HepG2 (cell line): ENCODE data around the gene ZNF772. TPM values are rescaled to one million over a fixed set of nuclear protein-coding genes. Genes with fewer than 3 reads are reported as not detected.

Experiments
- ATAD3A ChIP-seq: sonication (generic); formaldehyde crosslinking; IDR thresholded peaks from 2 replicates; pipeline ENCODE4 v1.4.0; 2020; ENCODE audit warnings: missing genetic modification reagents
- BRD4 ChIP-seq: sonication (generic); formaldehyde crosslinking; IDR thresholded peaks from 2 replicates; pipeline ENCODE4 v1.4.0; 2020; ENCODE audit warnings: missing genetic modification reagents
- CEBPZ ChIP-seq: IDR thresholded peaks from 2 replicates; pipeline ENCODE4 v1.6.1; 2012; ENCODE audit warnings: low read length, improper control_type of control experiment
- DNMT3B ChIP-seq: conservative IDR thresholded peaks from 2 replicates; pipeline ENCODE4 v1.6.1; 2016; ENCODE audit warnings: missing biosample characterization, control low read depth
- FOXA3 ChIP-seq: IDR thresholded peaks from 2 replicates; pipeline ENCODE4 v1.6.1; 2016; ENCODE audit warnings: missing genetic modification reagents, missing compliant biosample characterization
- GATAD2A ChIP-seq: IDR thresholded peaks from 2 replicates; pipeline ENCODE4 v1.6.1; 2016
- HCFC1 ChIP-seq: fragments of 150-350 bp; IDR thresholded peaks from 2 replicates; pipeline ENCODE4 v1.6.1; 2014; ENCODE audit warnings: low read depth, low read length
- HMGA1 ChIP-seq: sonication (generic); formaldehyde crosslinking; conservative IDR thresholded peaks from 2 replicates; pipeline ENCODE4 v1.4.0; 2020; ENCODE audit warnings: missing genetic modification reagents
- JUN ChIP-seq: sonication (generic); formaldehyde crosslinking; IDR thresholded peaks from 2 replicates; pipeline ENCODE4 v1.4.0; 2020; ENCODE audit warnings: mild to moderate bottlenecking, missing genetic modification reagents
- KLF12 ChIP-seq: sonication (generic); formaldehyde crosslinking; IDR thresholded peaks from 2 replicates; pipeline ENCODE4 v1.4.0; 2020; ENCODE audit warnings: missing genetic modification reagents, borderline replicate concordance
- MXI1 ChIP-seq: IDR thresholded peaks from 3 replicates; pipeline ENCODE4 v1.6.1; 2012; ENCODE audit warnings: low read depth, low read length, inconsistent platforms, borderline replicate concordance
- PCBP1 ChIP-seq: fragments of 200-400 bp; formaldehyde crosslinking; IDR thresholded peaks from 2 replicates; pipeline ENCODE4 v1.6.1; 2017; ENCODE audit warnings: mild to moderate bottlenecking, low read depth, low read length, borderline replicate concordance
- PCBP2 ChIP-seq: fragments of 200-400 bp; formaldehyde crosslinking; optimal IDR thresholded peaks from 2 replicates; pipeline ENCODE3; 2018; ENCODE audit warnings: low read length, low read depth; ENCODE audit not compliant: poor library complexity, severe bottlenecking
- SETDB1 ChIP-seq: sonication (generic); formaldehyde crosslinking; IDR thresholded peaks from 2 replicates; pipeline ENCODE4 v1.5.1; 2020; ENCODE audit warnings: missing genetic modification reagents, mild to moderate bottlenecking, borderline replicate concordance
- SP5 ChIP-seq: IDR thresholded peaks from 2 replicates; pipeline ENCODE4 v1.6.1; 2016; ENCODE audit warnings: low read depth, borderline replicate concordance
- SYNCRIP ChIP-seq: fragments of 200-400 bp; formaldehyde crosslinking; IDR thresholded peaks from 2 replicates; pipeline ENCODE4 v1.6.1; 2018; ENCODE audit warnings: mild to moderate bottlenecking, low read depth, low read length; ENCODE audit not compliant: insufficient read depth
- TBX3 ChIP-seq: fragments of 450-650 bp; IDR thresholded peaks from 2 replicates; pipeline ENCODE4 v1.6.1; 2017; ENCODE audit warnings: antibody characterized with exemption, mild to moderate bottlenecking, inconsistent platforms, borderline replicate concordance
- ZBTB21 ChIP-seq: sonication (generic); formaldehyde crosslinking; IDR thresholded peaks from 2 replicates; pipeline ENCODE4 v1.4.0; 2020; ENCODE audit warnings: missing genetic modification reagents
- ZNF207 ChIP-seq: fragments of 450-650 bp; IDR thresholded peaks from 2 replicates; pipeline ENCODE4 v1.6.1; 2016; ENCODE audit warnings: antibody characterized with exemption, borderline replicate concordance
- ZNF264 ChIP-seq: sonication (generic); formaldehyde crosslinking; IDR thresholded peaks from 2 replicates; pipeline ENCODE4 v1.4.0; 2020; ENCODE audit warnings: missing genetic modification reagents
- ZNF329 ChIP-seq: sonication (generic); formaldehyde crosslinking; IDR thresholded peaks from 2 replicates; pipeline ENCODE4 v1.9.0; 2021; ENCODE audit warnings: low read depth, mild to moderate bottlenecking, missing genetic modification reagents
- ZNF703 ChIP-seq: sonication (generic); formaldehyde crosslinking; IDR thresholded peaks from 2 replicates; pipeline ENCODE4 v1.5.1; 2020; ENCODE audit warnings: missing genetic modification reagents, mild to moderate bottlenecking, moderate library complexity, borderline replicate concordance
- ZNF790 ChIP-seq: sonication (generic); formaldehyde crosslinking; IDR thresholded peaks from 2 replicates; pipeline ENCODE4 v1.8.0; 2022; ENCODE audit warnings: missing genetic modification reagents, mild to moderate bottlenecking, borderline replicate concordance
- polyA plus RNA-seq, 8 experiments: library from polyadenylated mRNA; depleted of rRNA in 3 of 8; stranded (reverse) in 7 of 8; unstranded in 1 of 8; fragments of >200 nt; fragmentation: Illumina TruSeq in 4 of 8; extraction: Trizol in 4 of 8; gene quantifications; 2 replicates each; pipeline versions ENCODE4 v1.2.1 to v1.2.3, GENCODE V29; 2011 to 2016; ENCODE audit warnings: low read depth in 4 of 8, missing spikeins in 1 of 8, mixed read lengths in 1 of 8; ENCODE audit not compliant: insufficient read depth in 1 of 8
- total RNA-seq, 5 experiments: library from RNA; depleted of rRNA; stranded (reverse); fragments of >200 nt; fragmentation: Illumina TruSeq; extraction: Trizol; gene quantifications; 2 replicates each; pipeline ENCODE4 v1.2.3, GENCODE V29; 2016; ENCODE audit warnings: low read depth in 1 of 5
- TF ChIP-seq, protein P1 (sequence below): sonication (generic); formaldehyde crosslinking; IDR thresholded peaks from 2 replicates; pipeline ENCODE4 v1.4.0; 2020; ENCODE audit warnings: missing genetic modification reagents

ZNF772 gene
- total and polyA plus RNA-seq, 2 of the 13 experiments (the other 11 are each of a cell fraction or from before 2014, with no cell fraction given), result 3.1 to 17.2 TPM

DNA sequence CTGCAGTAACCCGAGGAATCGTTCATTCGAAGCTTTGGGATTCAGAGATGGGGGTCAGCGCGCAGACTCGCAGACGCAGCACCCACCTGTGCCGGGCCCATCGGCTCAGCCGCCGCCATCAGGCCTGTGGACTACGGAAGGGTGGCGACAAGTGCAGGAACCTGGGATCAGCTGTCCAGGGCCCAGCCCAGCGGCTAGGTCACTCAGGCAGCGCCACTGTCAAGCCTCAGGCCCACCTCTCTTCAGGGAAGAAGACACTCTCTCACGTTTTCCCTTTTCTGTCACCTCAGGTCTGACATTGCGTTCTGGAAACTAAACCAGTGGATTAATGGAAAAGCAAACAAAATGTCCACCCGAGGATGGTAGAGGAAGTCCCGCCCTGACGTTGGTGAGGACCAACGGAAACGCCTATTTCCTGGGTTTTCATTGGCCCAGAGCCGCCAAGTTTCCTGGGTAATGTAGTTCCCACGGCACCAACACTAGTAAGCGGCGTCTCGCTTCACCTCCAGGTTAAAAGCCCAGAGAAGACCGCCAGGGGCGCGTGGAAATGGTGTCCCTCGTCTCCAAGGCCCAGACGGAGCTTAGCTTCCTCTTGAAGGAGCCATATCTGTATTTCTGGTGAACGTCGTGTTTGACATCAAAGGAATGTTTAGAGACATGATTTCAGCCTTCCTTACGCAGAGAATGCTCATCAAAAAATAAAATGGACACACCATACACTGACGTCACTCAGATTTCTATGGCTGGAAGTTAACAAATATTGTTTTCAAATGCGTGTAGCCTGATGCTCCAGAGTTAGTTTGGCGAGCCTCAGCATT lies at the start of gene ZNF772 (continued):
- TF ChIP-seq KLF12 (CRISPR knock-in tag) (peak; percentile 74; the same call in 1 of the 2 replicates), ZNF207 (no peak), ZNF703 (CRISPR knock-in tag) (no peak), PCBP1 (no peak), BRD4 (CRISPR knock-in tag) (no peak), ZBTB21 (CRISPR knock-in tag) (no peak), SP5 (CRISPR knock-in tag) (no peak), ZNF264 (CRISPR knock-in tag) (no peak), GATAD2A (CRISPR knock-in tag) (peak; percentile 50; the same call in 1 of the 2 replicates), MXI1 (0 out of 3 replicates have a peak, but pooled peaks have one; percentile 42), DNMT3B (CRISPR knock-in tag) (no peak), ZNF790 (no peak), ZNF329 (CRISPR knock-in tag) (0 out of 2 replicates have a peak, but pooled peaks have one; percentile 53), SYNCRIP (no peak), PCBP2 (no peak), TBX3 (no peak), CEBPZ (no peak), HCFC1 (peak; percentile 88), JUN (CRISPR knock-in tag) (no peak), FOXA3 (CRISPR knock-in tag) (peak; percentile 18; the same call in 1 of the 2 replicates), HMGA1 (CRISPR knock-in tag) (no peak), ATAD3A (no peak), SETDB1 (CRISPR knock-in tag) (no peak; the same call in 1 of the 2 replicates)
- TF ChIP-seq, protein P1, sequence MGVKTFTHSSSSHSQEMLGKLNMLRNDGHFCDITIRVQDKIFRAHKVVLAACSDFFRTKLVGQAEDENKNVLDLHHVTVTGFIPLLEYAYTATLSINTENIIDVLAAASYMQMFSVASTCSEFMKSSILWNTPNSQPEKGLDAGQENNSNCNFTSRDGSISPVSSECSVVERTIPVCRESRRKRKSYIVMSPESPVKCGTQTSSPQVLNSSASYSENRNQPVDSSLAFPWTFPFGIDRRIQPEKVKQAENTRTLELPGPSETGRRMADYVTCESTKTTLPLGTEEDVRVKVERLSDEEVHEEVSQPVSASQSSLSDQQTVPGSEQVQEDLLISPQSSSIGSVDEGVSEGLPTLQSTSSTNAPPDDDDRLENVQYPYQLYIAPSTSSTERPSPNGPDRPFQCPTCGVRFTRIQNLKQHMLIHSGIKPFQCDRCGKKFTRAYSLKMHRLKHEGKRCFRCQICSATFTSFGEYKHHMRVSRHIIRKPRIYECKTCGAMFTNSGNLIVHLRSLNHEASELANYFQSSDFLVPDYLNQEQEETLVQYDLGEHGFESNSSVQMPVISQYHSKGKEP (CRISPR knock-in tag), result no peak
